22Rv1 (cell line): Measurements from ENCODE around the gene DCUN1D1.

Experiments
- H3K27ac ChIP-seq: fragments of 450-650 bp; 2 replicates; pipeline ENCODE4 v1.5.1; 2017
- ZFX ChIP-seq: fragments of 450-650 bp; IDR thresholded peaks from 2 replicates; pipeline ENCODE4 v1.6.1; 2017; ENCODE audit warnings: antibody characterized with exemption, borderline replicate concordance
- TF ChIP-seq, protein P1 (sequence below): fragments of 450-650 bp; IDR thresholded peaks from 2 replicates; pipeline ENCODE4 v1.5.1; 2017; ENCODE audit warnings: mild to moderate bottlenecking

The DCUN1D1 gene

DNA sequence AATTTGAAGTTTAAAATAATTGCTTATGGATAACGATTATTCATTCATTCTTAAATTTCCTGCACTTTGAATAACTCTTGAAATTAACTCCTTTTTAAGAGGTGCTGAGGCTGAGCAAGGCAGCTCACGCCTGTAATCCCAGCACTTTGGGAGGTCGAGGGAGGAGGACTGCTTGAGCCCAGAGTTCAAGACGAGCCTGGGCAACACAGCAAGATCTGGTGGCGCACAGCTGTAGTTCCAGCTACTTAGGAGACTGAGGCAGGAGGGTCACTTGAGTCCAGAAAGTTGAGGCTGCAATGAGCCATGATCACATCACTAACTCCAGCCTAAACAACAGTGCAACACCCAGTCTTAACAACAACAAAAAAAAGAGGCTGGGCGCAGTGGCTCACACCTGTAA lies 8.0 kb downstream of the DCUN1D1 start:
- H3K27ac ChIP-seq = no peak overlapping the region
- TF ChIP-seq, protein P1, sequence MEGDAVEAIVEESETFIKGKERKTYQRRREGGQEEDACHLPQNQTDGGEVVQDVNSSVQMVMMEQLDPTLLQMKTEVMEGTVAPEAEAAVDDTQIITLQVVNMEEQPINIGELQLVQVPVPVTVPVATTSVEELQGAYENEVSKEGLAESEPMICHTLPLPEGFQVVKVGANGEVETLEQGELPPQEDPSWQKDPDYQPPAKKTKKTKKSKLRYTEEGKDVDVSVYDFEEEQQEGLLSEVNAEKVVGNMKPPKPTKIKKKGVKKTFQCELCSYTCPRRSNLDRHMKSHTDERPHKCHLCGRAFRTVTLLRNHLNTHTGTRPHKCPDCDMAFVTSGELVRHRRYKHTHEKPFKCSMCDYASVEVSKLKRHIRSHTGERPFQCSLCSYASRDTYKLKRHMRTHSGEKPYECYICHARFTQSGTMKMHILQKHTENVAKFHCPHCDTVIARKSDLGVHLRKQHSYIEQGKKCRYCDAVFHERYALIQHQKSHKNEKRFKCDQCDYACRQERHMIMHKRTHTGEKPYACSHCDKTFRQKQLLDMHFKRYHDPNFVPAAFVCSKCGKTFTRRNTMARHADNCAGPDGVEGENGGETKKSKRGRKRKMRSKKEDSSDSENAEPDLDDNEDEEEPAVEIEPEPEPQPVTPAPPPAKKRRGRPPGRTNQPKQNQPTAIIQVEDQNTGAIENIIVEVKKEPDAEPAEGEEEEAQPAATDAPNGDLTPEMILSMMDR = no peak
- TF ChIP-seq ZFX = no peak

DNA sequence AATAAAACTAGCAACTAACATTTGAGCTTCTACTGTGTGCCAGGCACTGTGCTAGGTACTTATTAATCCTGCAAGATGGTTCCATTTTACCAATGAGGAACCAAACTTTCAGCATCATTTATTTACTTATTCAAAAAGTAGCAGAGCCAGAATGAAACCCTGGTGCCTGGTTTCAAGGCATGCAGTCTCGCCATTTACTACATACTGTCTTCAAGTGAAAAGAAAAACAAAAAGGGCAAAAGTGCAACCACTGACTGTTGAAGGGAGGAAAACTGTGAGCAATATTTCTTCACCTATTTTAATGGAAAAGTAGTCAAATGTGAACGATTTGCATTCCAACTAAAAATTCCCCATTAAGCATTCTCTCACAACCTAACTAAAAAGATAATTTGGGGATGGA lies 8.7 kb downstream of the DCUN1D1 start:
- TF ChIP-seq, protein P1 = no peak
- no peak for TF ChIP-seq ZFX
- H3K27ac ChIP-seq = no peak overlapping the region

DNA sequence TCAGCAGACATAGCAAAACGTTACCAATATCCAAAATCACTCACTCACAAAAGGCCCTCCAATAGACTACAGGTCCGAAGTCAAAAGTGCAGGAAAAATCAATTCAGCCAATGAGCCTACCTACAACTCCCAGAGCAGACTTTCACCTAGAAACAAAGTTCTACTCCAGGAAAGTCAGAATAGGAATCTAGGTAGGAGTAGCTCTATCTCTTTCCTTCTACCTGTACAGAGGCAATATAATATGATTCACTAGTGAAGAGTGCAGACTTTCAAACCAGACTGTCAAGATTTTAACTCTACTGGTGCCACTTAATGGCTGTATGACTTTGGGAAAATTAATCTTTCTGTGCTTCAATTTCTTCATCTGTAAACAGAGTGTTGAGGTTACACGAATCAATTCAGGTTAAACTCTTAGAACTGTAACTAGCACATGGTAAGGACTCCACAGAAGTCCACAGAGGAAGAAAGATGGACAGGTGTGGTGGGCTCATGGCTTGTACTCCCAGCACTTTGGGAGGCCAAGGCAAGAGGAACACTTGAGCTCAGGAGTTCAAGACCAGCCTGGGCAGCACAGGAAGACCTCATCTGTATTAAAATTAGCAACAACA lies 9.4 kb downstream of the DCUN1D1 start:
- no peak overlapping the region for H3K27ac ChIP-seq
- no peak for TF ChIP-seq ZFX
- TF ChIP-seq, protein P1 = no peak

DNA sequence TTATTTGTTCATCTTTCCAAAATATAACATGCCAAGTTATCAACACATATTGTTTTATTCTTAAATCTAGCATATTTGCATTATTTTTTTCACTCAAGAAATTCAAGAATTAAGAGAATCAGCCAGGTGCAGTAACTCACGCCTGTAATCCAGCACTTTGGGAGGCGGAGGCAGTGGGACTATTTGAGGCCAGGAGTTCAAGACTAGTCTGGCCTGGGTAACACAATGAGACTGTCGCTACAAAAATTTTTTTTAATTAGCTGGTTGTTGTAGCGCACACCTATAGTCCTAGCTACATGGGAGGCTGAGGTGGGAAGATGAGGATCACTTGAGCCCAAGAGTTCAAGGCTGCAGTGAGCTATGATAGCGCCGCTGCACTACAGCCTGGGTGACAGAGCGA lies 10.5 kb downstream of the DCUN1D1 start:
- no peak overlapping the region for H3K27ac ChIP-seq
- TF ChIP-seq, protein P1 = no peak
- no peak for TF ChIP-seq ZFX

DNA sequence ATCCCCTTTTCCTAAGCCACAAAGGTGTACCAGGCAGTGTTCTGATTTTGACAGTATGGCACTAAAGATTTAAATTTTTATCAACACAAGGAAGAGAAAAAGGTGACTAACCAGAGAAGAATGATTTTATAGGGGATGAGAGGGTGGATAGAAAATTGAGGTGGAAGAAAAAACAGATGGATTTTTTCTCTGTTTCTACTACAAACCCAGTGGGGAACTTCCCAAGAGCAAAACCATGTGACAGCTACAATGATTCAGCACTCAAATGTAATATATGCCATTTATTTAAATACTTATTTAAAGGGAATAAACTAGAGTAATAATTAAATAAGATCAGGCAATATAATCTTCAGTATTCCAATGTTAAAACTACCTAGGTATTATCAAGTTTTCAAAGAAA lies 11.1 kb downstream of the DCUN1D1 start:
- no peak for TF ChIP-seq ZFX
- TF ChIP-seq, protein P1 = no peak
- H3K27ac ChIP-seq = no peak overlapping the region

DNA sequence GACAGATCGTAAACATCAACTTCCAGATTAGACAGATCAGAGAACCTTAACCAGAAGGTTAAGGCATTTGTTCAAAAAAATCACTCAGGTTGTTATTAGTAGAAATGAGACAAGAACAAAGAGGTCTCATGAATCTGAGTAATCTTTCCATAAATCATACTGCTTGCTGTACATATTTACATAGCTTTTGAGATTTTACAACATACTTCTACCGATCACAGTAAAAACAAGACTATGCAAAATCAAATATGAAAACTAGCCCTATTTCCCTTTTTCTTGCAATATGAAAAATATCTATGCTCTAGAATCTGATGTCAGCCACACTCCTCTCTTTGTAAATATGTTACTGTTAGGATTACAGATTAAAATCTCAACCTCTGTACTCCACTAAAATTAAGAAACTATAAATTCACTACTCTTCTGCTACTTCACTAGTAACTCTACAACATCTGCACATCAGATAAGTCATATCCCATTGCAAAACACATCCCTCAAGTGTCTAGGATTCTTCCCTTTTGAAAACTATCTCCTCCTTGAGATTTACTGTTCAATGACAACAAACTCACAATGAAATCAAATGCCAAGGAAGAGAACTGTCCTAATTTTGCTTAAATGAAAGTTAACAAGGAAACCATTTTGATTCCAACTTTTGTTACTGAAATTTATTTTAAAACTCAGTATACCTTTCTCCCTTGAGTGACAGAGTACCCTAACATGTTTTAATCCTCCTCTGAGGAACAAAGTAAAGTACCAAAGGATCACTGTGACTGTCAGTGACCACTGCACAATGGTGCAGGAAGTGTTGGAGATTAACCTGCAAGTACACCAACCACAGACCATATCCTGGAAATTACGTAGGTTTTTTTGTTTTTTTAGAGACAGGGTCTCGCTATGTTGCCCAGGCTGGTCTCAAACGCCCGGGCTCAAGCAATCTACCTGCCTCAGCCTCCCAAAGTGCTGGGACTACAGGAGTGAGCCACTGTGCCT lies 12.8 kb downstream of the DCUN1D1 start:
- no peak overlapping the region for H3K27ac ChIP-seq
- TF ChIP-seq, protein P1 = no peak
- TF ChIP-seq ZFX = no peak

DNA sequence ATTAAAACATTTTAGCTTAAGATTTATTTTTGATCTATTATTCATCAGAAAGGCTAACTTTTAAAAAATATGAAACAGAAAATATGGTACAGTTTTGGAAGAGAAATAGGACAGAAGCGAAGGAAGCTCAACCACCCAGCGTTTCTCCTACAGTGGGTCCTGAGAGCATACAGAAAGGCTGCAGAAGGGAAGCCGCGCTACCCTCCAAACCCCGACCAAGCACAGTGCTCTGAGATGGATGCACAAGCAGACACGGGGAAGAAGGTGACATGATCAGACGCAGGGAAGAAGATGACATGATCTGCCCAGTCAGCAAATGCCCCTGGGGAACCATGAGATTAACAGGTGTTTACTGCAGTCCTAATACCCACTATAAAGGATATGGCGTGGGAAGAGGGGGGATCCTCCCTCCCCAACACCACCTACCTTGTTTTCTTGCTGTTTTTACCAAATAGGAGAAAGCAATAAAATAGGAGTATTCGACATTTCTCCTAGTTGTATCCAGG lies 14.4 kb downstream of the DCUN1D1 start:
- TF ChIP-seq ZFX = no peak
- TF ChIP-seq, protein P1 = no peak
- no peak overlapping the region for H3K27ac ChIP-seq
